ENCODE results near the gene SSBP3.

The SSBP3 gene

DNA sequence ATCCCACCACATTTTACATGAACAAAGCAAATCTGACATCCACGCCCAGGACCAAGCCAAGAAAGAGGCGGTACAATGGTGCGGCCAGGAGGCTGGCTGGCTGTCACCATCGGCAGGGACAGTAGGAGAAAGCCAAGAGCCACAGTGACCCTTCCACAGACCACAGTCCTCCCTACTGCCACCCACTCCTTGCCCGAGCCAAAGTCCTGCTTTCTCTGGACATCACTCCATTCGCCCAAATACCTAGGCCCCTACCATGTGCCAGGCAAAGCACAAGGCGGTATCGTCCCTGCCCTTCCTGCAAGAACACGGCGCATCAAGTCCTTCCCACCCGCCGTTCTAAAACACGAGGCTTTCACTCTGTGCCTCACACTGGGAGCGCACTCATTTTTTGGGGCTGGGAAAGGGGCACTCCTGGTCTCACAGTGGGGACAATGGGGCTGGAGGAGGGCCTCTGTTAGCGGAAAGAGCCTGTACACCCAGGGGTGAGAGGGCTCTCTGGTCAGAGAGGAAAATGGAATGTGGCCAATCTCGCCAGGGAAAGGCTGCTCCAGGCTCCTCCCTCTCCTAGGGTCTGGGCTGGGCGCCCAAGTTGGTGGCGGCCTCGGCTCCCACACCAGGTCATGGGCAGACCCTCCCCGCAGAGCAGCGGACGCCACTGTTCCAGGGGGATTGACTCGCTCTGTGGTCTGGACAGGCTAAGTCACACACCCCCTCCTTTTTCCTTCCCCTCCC is 26.5 kb downstream of the SSBP3 start:
- TF ChIP-seq, protein P1, sequence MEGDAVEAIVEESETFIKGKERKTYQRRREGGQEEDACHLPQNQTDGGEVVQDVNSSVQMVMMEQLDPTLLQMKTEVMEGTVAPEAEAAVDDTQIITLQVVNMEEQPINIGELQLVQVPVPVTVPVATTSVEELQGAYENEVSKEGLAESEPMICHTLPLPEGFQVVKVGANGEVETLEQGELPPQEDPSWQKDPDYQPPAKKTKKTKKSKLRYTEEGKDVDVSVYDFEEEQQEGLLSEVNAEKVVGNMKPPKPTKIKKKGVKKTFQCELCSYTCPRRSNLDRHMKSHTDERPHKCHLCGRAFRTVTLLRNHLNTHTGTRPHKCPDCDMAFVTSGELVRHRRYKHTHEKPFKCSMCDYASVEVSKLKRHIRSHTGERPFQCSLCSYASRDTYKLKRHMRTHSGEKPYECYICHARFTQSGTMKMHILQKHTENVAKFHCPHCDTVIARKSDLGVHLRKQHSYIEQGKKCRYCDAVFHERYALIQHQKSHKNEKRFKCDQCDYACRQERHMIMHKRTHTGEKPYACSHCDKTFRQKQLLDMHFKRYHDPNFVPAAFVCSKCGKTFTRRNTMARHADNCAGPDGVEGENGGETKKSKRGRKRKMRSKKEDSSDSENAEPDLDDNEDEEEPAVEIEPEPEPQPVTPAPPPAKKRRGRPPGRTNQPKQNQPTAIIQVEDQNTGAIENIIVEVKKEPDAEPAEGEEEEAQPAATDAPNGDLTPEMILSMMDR (IDR thresholded peaks at IDR 0.05; ENCODE audit: borderline replicate concordance, control extremely low read depth, extremely low read depth, insufficient read depth, missing control alignments), result no peak
- no peak for DNase-seq (ENCODE audit: low spot score)
- in situ Hi-C loops (cut with MboI; ENCODE audit: low sequenced_read_pairs, unreplicated experiment), result no loop called here

DNA sequence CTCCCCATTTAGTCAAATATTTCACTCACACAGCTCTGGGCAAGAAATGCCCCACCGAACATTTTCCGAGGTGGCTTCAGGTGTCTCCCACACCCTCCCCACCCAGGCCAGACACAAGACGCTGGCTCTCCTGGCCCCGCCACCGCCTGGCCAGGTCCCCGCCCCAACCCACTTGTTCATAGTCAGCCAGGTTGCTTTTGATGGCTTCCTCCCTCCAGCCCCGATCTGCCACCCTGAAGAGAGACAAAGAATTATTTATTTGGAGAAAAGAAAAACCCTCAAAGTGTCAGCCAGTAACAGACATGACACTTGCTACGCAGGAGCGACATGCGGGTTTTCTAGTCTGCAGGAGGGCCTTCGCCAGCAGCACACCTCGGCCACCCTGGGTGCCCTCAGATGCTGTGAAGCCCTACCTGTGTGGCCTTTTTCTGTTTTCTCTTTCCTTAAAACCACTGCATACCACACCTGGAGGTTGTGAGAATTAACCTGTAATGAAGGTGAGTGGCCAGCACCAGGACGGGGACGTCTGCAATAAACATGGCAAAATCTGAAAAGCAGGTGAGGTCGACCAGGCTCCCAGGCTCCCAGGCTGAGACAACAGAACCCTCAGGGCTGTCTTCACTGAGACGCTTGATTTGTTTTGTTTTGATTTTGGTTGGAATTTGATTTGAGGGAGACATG is 27.2 kb downstream of the SSBP3 start:
- DNase-seq (ENCODE audit: low spot score), result no peak
- in situ Hi-C loops (cut with MboI; ENCODE audit: low sequenced_read_pairs, unreplicated experiment), result no loop called here
- TF ChIP-seq, protein P1 (IDR thresholded peaks at IDR 0.05; ENCODE audit: borderline replicate concordance, control extremely low read depth, extremely low read depth, insufficient read depth, missing control alignments), result no peak

GRCh38 chr1:54378157-54378873 is 27.9 kb downstream of the SSBP3 start:
- TF ChIP-seq, protein P1 (IDR thresholded peaks at IDR 0.05; ENCODE audit: borderline replicate concordance, control extremely low read depth, extremely low read depth, insufficient read depth, missing control alignments), result no peak
- DNase-seq (ENCODE audit: low spot score), result no peak
- in situ Hi-C loops (cut with MboI; ENCODE audit: low sequenced_read_pairs, unreplicated experiment), result no loop called here

DNA sequence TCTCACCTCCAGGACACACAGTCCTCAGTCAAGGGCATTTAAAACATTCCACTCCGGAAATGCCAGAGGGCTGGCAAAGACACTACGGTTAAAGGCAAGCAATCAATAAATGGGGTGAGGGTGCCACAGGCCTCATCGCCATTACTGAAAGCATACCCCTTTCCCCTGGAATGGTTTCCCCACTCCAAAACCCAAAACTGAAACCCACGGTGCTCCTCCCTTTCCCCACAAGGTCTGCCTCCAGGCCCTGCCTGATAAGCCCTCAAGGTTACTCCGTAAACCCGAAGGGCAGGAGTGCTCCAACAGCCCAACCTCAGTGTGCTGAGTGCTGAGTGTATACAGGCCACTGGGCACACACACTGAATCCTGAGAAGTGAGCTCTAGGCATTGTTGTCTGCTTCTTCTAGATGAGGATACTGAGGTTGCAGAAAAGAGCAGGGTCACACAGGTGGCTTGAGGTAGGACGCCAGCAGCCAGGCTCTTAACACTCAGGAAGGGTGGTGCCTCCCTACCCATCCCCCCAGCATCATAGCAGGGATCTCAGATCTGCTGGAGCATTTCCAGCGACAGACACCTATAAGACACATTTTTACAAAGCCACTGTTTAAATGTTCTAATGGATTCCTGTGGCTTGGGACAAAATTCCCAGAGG is 29.0 kb downstream of the SSBP3 start:
- TF ChIP-seq, protein P1 (IDR thresholded peaks at IDR 0.05; ENCODE audit: borderline replicate concordance, control extremely low read depth, extremely low read depth, insufficient read depth, missing control alignments), result no peak
- no peak for DNase-seq (ENCODE audit: low spot score)
- in situ Hi-C loops (cut with MboI; ENCODE audit: low sequenced_read_pairs, unreplicated experiment), result no loop called here

DNA sequence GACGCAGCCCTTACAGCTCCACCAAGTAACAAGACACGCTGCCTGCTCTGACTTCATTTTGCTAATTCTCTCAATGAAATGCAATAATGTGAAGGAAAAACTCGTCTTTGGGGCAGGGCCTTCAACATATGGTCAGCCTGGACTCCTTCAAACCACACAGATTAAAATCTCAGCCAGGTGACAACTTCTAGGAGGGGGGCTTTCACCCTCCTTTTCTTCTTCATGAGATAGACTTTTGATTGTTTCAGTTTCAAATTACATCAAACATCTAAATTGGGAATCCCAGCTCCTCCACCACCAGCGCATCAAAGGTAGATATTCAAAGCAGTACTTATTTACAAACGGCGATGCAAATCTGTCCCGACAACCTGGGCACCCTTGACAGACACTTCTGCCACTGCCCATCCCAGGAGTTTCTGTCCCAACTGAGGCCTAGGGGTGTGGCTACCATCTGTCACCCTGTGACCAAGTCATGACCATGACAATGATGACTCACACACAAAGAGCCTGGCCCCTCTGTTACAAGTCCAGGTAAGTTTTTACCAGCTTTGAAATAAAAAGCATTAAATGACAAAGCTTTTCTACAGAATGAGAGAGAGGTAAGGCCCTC is 29.7 kb downstream of the SSBP3 start:
- peak; percentile 83 for DNase-seq (ENCODE audit: low spot score)
- TF ChIP-seq, protein P1 (IDR thresholded peaks at IDR 0.05; ENCODE audit: borderline replicate concordance, control extremely low read depth, extremely low read depth, insufficient read depth, missing control alignments), result no peak
- in situ Hi-C loops (cut with MboI; ENCODE audit: low sequenced_read_pairs, unreplicated experiment), result no loop called here

Data from GM13976 (cell line).